AG08396 (cell line): ENCODE measurements around the gene SRP9.
A peak's percentile ranks its signal among the peaks of the same experiment; 100 is the strongest.
"Not testable (repeated sequence)": the region's sequence is repeated elsewhere in the genome, so short reads cannot be mapped to it uniquely, and the experiment has no call there.

Experiments used
- DNase-seq: peaks from one replicate; pipeline ENCODE4 v3.0.0; 2012; ENCODE audit warnings: low spot score, mixed read lengths

The SRP9 gene

DNA sequence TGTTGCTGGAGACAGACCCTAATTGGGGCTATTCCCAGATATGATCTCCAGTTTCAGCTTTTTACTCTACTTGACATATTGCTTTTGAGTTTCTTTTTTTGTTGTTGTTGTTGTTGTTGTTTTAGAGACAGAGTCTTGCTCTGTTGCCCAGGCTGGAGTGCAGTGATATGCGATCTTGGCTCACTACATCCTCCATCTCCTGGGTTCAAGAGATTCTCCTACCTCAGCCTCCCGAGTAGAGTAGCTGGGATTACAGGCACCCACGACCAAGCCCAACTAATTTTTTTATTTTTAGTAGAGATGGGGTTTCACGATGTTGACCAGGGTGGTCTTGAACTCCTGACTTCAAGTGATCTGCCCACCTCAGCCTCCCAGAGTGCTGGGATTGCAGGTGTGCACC is 1.3 kb upstream of the SRP9 start:
- DNase-seq: no peak

DNA sequence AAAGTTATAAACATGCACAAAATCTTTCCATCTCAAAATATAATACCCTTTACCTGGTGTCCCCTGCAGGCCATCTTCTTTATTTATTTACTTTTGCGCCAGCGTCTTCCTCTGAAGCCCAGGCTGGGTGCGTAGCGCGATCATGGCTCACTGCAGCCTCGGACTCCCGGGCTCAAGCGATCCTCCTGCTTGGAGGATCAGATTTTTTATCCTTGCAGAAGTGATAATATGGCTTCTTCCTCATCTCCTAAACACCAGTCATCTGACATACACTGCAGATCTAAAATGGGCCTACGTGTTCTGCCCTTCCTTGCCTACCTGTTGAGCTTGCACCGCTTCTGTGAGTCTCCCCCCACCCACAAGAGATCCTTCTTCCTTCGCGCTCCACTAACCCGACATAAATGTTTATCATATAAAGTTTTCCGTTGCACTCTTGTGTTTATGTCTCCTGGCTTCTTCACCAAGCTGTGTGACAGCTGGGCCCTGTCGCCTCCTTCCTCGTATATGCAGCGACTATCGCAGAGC is 506 bp upstream of the SRP9 start:
- no peak for DNase-seq

DNA sequence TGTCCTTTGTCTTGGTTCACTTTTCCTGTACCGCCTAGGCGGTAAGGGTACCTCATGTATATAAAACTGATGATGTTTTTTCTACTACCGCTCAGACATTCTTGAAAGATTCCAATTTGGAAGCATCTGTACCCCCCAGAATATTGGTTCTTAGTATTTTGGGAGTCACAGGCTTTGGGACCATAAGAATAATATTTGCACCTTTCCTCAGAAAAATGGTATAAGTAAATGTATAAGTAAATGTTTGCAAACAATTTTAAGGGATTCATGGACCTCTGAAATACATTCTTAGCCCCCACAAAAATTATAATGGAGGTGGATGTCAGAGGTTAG is 677 bp downstream of the SRP9 start:
- DNase-seq: no peak

DNA sequence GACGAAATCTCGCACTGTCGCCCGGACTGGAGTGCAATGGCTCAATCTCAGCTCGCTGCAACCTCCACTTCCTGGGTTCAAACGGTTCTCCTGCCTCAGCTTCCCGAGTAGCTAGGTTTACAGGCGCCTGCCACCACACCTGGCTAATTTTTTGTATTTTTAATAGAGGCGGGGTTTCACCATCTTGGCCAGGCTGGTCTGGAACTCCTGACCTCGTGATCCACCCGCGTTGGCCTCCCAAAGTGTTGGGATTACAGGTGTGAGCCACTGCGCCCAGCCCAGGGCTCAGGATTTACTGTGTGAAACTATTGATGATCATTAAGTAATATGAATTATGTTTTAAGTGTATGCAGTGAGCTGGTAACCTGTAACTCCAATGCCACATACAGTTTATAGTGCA is 1.5 kb downstream of the SRP9 start:
- not testable (repeated sequence) for DNase-seq

DNA sequence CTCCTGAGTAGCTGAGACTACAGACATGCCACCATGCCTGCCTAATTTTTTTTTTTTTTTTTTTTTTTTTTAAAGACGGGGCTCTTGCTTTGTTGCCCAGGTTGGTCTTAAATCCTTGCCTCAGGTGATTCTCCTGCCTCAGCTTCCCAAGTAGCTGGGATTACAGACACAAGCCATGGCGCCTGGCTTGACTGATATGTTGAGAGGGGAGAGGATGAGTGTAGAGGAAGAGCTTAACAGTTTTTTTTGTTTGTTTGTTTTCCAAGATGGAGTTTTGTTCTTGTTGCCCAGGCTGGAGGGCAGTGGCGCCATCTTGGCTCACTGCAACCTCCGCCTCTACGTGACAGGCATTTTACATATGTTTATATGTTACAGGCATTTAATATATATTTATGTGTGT is 2.5 kb downstream of the SRP9 start:
- no peak for DNase-seq

DNA sequence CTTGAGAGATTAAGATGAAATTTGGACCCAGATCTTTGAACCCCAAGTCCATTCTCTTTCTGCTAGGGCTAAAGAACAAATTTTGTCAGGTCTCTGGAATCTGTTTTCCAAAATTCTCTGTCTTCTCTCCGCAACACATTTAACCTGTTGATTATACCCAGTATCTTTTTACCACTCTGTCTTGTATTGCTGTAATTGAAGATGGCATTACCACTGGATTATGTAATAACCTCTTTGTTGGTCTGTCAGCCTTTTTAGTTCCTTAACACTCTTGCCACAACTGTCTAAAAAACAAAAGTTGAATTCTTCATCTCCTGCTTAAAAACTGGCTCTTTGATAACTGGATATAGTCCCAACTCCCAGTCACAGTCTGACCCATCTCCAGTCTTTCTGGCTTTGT is 3.0 kb downstream of the SRP9 start:
- no peak for DNase-seq

DNA sequence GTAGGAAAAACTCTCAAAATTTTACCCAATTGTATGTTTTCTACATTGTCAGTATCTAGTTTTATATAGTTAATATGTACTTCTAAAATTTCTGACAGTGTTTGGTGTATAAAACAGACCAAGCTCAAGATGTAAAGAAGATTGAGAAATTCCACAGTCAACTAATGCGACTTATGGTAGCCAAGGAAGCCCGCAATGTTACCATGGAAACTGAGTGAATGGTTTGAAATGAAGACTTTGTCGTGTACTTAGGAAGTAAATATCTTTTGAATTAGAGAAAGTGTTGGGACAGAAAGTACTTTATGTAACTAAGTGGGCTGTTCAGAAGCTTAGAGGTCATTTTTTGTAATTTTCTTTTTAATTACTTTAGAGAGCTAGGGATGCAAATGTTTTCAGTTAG is 11.5 kb downstream of the SRP9 start:
- DNase-seq: not testable (repeated sequence)

DNA sequence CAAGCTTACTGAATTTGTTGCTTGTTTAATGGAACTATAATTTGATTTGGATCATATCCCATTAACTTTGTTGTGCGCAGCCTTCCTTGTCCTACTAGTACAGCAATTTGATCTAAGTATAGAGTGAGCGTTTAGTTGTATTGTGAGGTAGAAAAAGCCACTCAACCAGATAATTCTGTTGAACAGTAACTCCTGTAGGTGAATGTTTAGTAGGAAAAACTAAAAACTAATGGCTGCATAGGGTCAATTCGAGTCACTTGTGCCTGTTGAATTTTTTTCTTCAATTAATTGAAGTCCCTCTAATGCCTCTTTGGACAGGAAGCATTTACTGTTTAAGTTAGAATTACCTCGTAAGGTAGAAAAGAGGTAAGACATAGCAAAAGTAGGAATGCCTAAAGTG is 17.3 kb downstream of the SRP9 start:
- no peak for DNase-seq

DNA sequence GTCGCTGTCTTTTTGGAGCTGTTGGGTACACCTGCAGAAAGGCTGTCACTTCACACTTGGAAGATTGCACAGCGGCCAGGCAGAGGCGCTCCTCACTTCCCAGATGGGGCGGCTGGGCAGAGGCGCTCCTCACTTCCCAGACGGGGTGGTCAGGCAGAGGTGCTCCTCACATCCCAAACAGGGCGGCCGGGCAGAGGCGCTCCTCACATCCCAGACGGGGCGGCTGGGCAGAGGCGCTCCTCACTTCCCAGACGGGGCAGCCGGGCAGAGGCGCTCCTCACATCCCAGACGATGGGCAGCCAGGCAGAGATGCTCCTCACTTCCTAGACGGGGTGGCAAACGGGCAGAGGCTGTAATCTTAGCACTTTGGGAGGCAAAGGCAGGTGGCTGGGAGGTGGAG is 18.5 kb downstream of the SRP9 start:
- not testable (repeated sequence) for DNase-seq

DNA sequence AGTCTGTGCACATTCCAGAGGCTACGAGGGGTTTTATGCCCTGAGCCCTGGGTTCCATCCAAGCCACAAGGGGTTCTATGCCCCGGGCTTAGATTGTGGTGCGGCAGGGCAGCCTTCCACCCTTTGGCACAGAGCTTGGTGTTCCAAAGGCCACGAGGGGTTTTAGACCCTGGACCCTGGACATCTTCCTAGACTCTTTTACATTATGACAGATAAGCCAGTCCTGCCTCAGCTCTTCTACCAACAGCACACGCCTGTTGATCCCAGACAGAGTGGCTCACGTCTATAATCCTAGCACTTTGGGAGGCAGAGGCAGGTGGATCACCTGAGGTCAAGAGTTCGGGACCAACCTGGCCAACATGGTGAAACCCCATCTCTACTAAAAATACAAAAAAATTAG is 23.5 kb downstream of the SRP9 start:
- DNase-seq: not testable (repeated sequence)

DNA sequence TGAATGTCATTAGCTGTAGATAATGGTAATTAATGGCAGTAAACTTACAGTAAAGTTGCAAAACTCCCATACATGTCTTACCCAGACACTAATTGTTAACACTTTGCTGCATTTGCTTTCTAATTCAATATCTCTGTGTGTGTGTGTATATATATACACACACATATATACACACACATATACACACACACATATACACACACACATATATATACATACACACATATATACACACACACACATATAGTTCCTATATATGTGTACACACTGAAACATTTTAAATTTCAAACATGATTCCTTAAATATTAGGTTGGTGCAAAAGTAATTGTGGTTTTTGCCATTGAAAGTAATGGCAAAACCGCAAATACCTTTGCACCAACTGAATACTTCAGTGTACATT is 28.6 kb downstream of the SRP9 start:
- DNase-seq: no peak

DNA sequence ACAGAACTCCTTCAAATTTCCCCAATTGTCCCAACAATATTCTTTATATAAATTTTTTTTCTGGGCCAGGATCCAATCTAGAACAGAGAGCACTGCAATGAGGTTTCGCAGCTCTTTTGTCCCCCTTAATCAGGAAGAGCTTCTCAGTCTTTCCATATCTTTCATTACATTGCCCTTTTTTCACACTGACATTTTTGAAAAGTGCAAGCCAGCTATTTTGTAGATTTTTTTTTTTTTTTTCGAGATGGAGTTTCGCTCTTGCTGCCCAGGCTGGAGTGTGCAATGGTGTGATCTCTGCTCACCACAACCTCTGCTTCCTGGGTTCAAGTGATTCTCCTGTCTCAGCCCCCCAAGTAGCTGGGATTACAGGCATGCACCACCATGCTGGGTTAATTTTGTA is 29.1 kb downstream of the SRP9 start:
- DNase-seq: not testable (repeated sequence)

DNA sequence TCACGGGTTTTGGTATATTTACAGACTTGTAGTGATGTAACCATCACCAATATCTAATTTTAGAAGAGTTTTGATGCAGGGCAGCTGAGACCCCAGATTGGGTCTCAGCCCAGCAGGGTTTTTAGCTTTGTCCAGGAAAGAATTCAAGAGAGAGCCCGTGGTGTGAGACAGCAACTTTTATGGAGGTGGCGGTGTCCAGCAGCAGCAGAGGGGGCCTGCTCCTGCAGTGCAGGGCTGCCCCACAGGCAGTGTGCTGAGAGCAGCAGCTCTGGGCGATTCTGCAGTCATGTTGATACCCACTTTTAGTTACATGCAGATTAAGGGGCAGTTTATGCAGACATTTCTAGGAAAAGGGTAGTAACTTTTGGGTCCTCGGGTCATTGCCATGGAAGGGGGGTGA is 30.5 kb downstream of the SRP9 start:
- no peak for DNase-seq

DNA sequence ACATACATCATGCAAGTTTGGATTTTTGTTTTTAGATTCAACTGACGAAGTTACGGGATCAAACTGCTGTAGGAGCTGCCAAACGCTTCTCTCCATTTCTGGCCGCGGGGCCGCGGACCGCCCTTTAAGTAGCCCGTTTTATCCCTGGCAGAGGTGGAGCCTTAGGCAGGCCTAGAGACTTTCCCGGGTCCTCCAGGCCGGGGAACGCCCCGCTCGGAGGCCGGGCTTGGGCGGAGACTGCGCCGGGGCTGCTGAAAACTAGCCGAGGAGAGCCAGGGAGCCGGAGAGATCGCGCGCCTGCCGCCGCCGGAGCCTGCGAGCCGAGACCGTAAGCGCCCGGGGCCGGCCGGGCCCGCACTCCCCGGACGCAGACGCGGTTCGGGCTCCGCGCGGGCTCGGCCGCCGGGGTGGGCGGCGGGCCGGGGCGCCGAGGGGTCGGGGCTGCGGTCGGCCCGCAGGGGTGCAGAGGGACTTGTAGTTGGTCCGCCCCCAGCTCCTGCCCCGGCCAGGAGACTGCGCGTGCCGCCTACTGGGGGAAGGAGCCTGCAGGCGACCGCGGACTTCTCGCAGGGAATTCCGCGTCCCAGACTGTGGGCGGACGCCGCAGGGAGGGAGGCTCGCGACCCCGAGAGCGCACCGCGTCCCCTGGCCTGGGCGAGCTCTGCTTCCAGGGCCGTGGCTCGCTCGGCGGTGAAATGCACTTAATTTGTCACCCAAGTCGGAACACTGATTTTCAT is 32.4 kb downstream of the SRP9 start, which contains the start of gene EPHX1:
Gene EPHX1, plus strand, starts transcription at position 283 of the 737 bp plus-strand sequence. CDS start 18,606 bp downstream, outside the sequence.
- peak; percentile 97 for DNase-seq

DNA sequence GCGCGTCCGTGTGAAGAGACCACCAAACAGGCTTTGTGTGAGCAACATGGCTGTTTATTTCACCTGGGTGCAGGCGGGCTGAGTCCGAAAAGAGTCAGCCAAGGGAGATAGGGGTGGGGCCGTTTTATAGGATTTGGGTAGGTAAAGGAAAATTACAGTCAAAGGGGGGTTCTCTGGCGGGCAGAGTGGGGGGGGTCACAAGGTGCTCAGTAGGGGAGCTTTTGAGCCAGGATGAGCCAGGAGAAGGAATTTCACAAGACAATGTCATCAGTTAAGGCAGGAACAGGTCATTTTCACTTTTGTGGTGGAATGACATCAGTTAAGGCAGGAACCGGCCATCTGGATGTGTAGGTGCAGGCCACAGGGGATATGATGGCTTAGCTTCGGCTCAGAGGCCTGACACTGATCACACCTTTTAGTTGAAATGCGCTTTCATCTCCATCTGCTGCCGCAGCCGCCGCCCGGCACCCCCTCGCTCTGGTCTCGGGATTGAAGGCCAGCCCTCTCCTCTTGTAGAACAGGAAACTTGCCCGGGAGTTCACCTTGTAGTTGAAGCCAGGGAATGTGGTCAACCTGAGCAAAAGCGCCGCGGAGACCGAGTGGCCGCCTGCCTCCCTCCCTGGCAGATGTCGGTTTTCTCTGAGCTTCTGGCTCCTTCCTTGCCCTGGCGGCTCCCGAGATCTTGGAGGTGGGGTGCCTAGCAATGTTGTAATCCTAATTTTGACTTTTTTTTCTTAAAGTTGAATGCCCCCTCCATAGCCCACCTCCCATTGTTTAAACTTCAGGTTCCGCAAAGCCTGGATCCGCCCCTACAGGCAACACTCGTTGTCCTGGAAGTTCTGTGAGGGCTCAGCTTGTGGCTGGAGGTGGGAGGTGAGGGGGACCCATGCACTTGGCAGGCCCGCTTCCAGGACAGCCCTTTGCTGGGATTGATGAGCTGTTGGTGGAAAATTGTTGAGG is 33.2 kb downstream of the SRP9 start:
- DNase-seq: peak; percentile 30

DNA sequence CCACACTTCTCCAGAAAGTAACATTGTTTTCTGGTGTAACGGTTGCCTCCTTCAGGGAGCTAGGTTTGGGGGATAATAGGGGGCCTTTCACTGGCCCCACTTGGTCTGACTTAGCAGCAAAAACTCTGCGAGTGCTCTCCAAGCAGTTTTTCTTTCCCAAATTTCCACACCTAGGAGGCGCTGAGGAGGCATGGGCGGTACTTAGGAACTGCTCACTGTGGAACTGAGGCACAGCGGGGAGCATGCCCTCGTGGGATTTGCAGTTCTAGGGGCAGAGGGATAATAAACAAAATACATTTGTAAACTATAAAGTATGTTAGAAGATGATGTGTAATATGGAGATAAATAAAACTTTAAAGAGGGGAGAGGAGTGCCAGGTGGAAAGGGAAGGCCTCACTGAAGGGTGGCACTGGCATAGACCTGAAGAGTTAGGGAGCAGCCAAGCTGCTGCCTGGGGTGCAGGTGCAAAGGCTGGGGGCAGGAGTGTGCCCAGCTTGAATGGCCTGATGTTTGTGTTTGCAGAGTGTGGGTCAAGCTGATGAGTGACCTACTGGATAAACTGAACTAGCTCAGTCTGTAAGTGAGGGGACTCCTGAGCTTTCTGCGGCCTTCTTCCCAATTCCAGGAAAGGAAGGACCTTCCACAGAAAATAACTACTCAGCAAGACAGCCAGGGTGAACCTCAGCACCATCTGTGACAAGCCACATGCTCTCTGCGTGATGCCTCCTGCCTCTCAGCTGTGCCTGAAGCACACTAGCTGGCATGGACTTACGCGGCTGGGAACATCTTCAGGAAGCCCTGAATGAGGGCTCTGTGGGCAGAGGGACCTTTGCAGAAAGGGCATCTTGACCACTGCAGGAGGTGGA is 34.2 kb downstream of the SRP9 start:
- DNase-seq: peak; percentile 35

DNA sequence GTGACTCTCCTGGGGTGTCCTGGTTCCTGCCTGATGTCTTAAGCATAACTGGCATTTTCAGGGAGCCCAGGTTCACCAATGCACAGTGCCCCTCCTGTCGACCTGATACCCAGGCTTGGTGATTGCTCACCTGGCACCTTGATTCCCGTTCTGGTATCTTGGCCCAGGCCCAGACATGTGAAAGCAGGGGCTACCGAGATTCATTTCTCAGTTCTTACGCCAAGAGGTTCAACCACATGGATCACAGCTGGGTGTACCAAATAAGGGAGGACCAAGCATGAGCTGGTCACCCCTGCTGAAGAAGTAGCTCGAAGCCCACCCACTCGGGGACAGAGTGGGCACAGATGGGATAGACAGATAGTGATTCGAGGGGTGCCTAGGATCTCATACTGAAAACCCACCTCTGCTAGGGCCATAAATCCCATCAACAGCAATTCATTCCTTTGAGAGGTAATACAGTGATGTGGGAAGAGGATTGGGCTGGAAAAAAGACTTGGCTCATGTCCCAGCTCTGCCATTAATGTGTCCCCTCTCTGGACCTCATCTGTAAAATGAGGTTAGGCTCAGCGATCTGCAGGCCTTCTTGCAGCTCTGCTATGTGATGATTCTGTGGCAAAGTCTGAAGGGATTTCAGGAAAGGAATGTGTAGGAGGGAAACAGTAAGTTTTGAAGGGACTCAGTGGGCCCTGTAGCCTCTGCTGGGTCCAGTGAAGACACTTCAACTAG is 35.0 kb downstream of the SRP9 start:
- DNase-seq: no peak

DNA sequence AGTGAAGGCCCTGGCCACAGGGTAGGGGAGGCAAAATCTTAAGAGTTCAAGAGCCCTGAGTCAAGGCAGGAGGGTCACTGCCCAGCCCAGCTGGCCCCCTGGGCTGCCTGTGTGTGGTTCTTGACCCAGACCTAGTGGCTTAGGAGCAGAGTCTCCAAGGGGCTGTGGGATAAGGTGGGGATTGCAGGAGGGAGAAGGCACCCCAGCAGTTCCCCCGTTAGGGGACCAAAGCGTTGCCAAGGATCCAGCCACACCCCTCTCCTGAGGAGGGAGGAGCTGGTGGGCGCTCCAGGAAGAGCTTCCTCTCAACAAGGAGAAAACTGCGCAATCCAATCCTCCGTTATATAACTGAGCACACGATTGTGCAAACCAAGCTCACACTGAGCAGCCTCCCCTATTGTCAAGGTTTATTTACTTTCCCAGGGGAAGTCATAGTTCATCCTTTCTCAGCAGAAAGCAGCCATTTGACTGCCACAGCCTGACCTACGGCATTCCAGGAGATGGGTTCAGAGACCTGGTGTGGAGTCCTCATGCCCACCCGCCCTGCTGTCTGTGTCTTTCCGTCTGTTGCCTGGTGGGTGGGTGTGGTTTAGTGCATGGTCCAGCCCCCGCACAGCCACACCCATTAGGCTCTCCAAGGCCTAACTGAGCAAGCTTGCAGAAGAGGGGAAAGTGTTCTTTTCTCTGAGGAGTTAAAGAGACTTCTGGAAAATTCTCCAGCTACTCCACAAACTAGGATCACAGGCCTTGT is 35.8 kb downstream of the SRP9 start:
- DNase-seq: peak; percentile 57

DNA sequence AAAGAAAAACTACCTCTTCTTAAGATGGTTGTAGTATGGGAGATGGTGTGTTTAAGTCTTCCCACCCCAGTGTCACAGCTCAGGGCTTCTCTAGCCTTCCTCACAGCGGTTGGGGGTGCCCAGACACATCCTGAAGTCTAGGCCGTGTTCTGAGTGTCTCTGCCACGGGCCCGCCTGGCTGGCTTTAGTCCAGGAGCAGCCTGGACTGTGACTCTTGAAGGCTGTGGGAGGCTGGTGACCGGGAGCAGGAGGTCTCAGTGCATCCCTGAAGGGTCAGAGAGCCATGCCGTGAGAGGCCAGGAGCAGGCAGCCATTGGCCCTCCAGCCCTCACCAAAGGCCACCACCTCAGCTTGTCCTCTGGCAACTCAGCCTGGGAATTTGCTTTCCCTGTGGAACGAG is 36.8 kb downstream of the SRP9 start:
- no peak for DNase-seq

DNA sequence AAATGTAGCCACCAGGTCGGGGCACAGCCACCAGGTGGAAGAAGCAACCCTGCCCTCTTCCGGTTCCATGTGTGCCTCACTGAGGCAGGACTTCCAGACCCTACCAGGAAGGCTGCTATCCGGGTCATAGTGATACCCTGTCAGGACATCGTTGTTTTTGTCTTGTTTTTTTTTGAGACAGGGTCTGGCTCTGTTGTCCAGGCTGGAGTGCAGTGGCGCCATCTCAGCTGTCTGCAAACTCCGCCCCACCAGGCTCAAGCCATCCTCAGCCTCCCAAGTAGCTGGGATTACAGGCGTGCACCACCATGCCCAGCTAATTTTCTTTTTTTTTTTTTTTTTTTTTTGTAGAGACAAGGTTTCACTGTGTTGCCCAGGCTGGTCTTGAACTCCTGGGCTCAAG is 37.5 kb downstream of the SRP9 start:
- not testable (repeated sequence) for DNase-seq
